ENCODE results near the gene PROM1. TPM values are rescaled to one million over a fixed set of nuclear protein-coding genes. Genes with fewer than 3 reads are reported as not detected.
A peak's percentile ranks its signal among the peaks of the same experiment; 100 is the strongest.

PROM1 gene
- total and polyA plus RNA-seq, 4 experiments from 2014 or later = not detected

GRCh38 chr4:16019649-16020048, 64.2 kb downstream of the PROM1 start:
- intact Hi-C loops (cut with micrococcal nuclease) = loop anchor here (10.0 kb wide), 1 partner anchor 1305 kb away; no protein-coding TSS in a partner anchor
- Mint-ChIP-seq H3K27ac (no peak overlapping the region), H3K36me3 (no peaks in the 10 kb centered on the region), H3K9me3 (no peaks in the 10 kb centered on the region), H3K4me1 (no peaks in the 10 kb centered on the region), H3K27me3 (peaks cover 8 to 9% of the 10 kb centered on the region in 2 donors), H3K4me3 (no peak overlapping the region)
- no peaks in the 10 kb centered on the region for H3K27me3 ChIP-seq (ENCODE audit: insufficient read depth, low read length)
- H3K4me1 ChIP-seq (ENCODE audit: insufficient read depth, low read length) = no peaks in the 10 kb centered on the region
- no peaks in the 10 kb centered on the region for H3K36me3 ChIP-seq (ENCODE audit: insufficient read depth, low read length)
- no peak for DNase-seq
- POLR2A ChIA-PET (ENCODE audit: partially characterized antibody) = no interaction called here
- no peaks in the 10 kb centered on the region for H3K9me3 ChIP-seq (ENCODE audit: control insufficient read depth in 1 of 2, low read length in 2 of 2)
- no peak overlapping the region for H3K4me3 ChIP-seq (ENCODE audit: low read length in 2 of 2)
- H3K27ac ChIP-seq (ENCODE audit: low read depth, low read length) = no peak overlapping the region
- CTCF ChIA-PET (ENCODE audit: partially characterized antibody) = interaction anchor here (0.6 to 1.0 kb wide), 3 partner anchors 10 to 1429 kb away, joined by 3 to 4 read pairs (median 3); no protein-coding TSS in a partner anchor

- CTCF ChIA-PET (ENCODE audit: partially characterized antibody) = no interaction called here
- Mint-ChIP-seq H3K36me3 (no peaks in the 10 kb centered on the region), H3K9me3 (no peaks in the 10 kb centered on the region), H3K27me3 (peaks cover 6 to 9% of the 10 kb centered on the region in 2 donors), H3K4me3 (no peak overlapping the region), H3K27ac (no peak overlapping the region), H3K4me1 (no peaks in the 10 kb centered on the region)
- Histone ChIP-seq H3K9me3 (ENCODE audit: control insufficient read depth in 1 of 2, low read length in 2 of 2) (no peaks in the 10 kb centered on the region), H3K27me3 (ENCODE audit: insufficient read depth, low read length) (no peaks in the 10 kb centered on the region), H3K4me3 (ENCODE audit: low read length in 2 of 2) (no peak overlapping the region), H3K36me3 (ENCODE audit: insufficient read depth, low read length) (no peaks in the 10 kb centered on the region), H3K27ac (ENCODE audit: low read depth, low read length) (no peak overlapping the region), H3K4me1 (ENCODE audit: insufficient read depth, low read length) (no peaks in the 10 kb centered on the region)
- intact Hi-C loops (cut with micrococcal nuclease) = no loop called here
- DNase-seq = no peak
- POLR2A ChIA-PET (ENCODE audit: partially characterized antibody) = no interaction called here
These were observed 65.0 kb downstream of the PROM1 start for GRCh38 chr4:16018841-16019240.

- Histone ChIP-seq H3K36me3 (ENCODE audit: insufficient read depth, low read length) (no peaks in the 10 kb centered on the region), H3K27me3 (ENCODE audit: insufficient read depth, low read length) (no peaks in the 10 kb centered on the region), H3K4me1 (ENCODE audit: insufficient read depth, low read length) (no peaks in the 10 kb centered on the region), H3K4me3 (ENCODE audit: low read length in 2 of 2) (no peak overlapping the region), H3K27ac (ENCODE audit: low read depth, low read length) (no peak overlapping the region), H3K9me3 (ENCODE audit: control insufficient read depth in 1 of 2, low read length in 2 of 2) (no peaks in the 10 kb centered on the region)
- DNase-seq = no peak
- Mint-ChIP-seq H3K9me3 (no peaks in the 10 kb centered on the region), H3K4me1 (no peaks in the 10 kb centered on the region), H3K27me3 (peaks cover 6 to 8% of the 10 kb centered on the region in 2 donors), H3K4me3 (no peak overlapping the region), H3K27ac (no peak overlapping the region), H3K36me3 (no peaks in the 10 kb centered on the region)
- POLR2A ChIA-PET (ENCODE audit: partially characterized antibody) = no interaction called here
- CTCF ChIA-PET (ENCODE audit: partially characterized antibody) = no interaction called here
- intact Hi-C loops (cut with micrococcal nuclease) = no loop called here
These were observed 65.7 kb downstream of the PROM1 start for GRCh38 chr4:16018061-16018676.

GRCh38 chr4:16016536-16016935, 67.3 kb downstream of the PROM1 start:
- H3K27ac ChIP-seq (ENCODE audit: low read depth, low read length) = no peak overlapping the region
- no peak overlapping the region for H3K4me3 Mint-ChIP-seq
- H3K4me1 Mint-ChIP-seq = no peaks in the 10 kb centered on the region
- no peak overlapping the region for H3K4me3 ChIP-seq (ENCODE audit: low read length in 2 of 2)
- no peaks in the 10 kb centered on the region for H3K36me3 Mint-ChIP-seq
- H3K27me3 ChIP-seq (ENCODE audit: insufficient read depth, low read length) = no peaks in the 10 kb centered on the region
- intact Hi-C loops (cut with micrococcal nuclease) = no loop called here
- H3K27me3 Mint-ChIP-seq = peaks cover 6 to 11% of the 10 kb centered on the region in 2 donors
- CTCF ChIA-PET (ENCODE audit: partially characterized antibody) = interaction anchor here (1.1 kb wide), 1 partner anchor 211 kb away, joined by 3 read pairs; no protein-coding TSS in a partner anchor
- POLR2A ChIA-PET (ENCODE audit: partially characterized antibody) = no interaction called here
- H3K27ac Mint-ChIP-seq = no peak overlapping the region
- no peaks in the 10 kb centered on the region for H3K9me3 ChIP-seq (ENCODE audit: control insufficient read depth in 1 of 2, low read length in 2 of 2)
- H3K4me1 ChIP-seq (ENCODE audit: insufficient read depth, low read length) = no peaks in the 10 kb centered on the region
- no peak for DNase-seq
- no peaks in the 10 kb centered on the region for H3K9me3 Mint-ChIP-seq
- no peaks in the 10 kb centered on the region for H3K36me3 ChIP-seq (ENCODE audit: insufficient read depth, low read length)

GRCh38 chr4:16011173-16011572, 72.7 kb downstream of the PROM1 start:
- peak overlapping the region in 1 of 7 donors; percentile 44 for H3K27ac Mint-ChIP-seq
- H3K27me3 ChIP-seq (ENCODE audit: insufficient read depth, low read length) = no peaks in the 10 kb centered on the region
- H3K27me3 Mint-ChIP-seq = peaks cover 16 to 30% of the 10 kb centered on the region in 2 donors
- DNase-seq = no peak
- H3K4me3 Mint-ChIP-seq = no peak overlapping the region
- intact Hi-C loops (cut with micrococcal nuclease) = no loop called here
- POLR2A ChIA-PET (ENCODE audit: partially characterized antibody) = no interaction called here
- CTCF ChIA-PET (ENCODE audit: partially characterized antibody) = no interaction called here
- no peaks in the 10 kb centered on the region for H3K4me1 Mint-ChIP-seq
- no peak overlapping the region for H3K4me3 ChIP-seq (ENCODE audit: low read length in 2 of 2)
- no peaks in the 10 kb centered on the region for H3K4me1 ChIP-seq (ENCODE audit: insufficient read depth, low read length)
- no peaks in the 10 kb centered on the region for H3K36me3 ChIP-seq (ENCODE audit: insufficient read depth, low read length)
- no peaks in the 10 kb centered on the region for H3K9me3 ChIP-seq (ENCODE audit: control insufficient read depth in 1 of 2, low read length in 2 of 2)
- H3K9me3 Mint-ChIP-seq = no peaks in the 10 kb centered on the region
- H3K27ac ChIP-seq (ENCODE audit: low read depth, low read length) = no peak overlapping the region
- H3K36me3 Mint-ChIP-seq = no peaks in the 10 kb centered on the region

- Histone ChIP-seq H3K27ac (ENCODE audit: low read depth, low read length) (no peak overlapping the region), H3K27me3 (ENCODE audit: insufficient read depth, low read length) (no peaks in the 10 kb centered on the region), H3K9me3 (ENCODE audit: control insufficient read depth in 1 of 2, low read length in 2 of 2) (no peaks in the 10 kb centered on the region), H3K36me3 (ENCODE audit: insufficient read depth, low read length) (no peaks in the 10 kb centered on the region), H3K4me3 (ENCODE audit: low read length in 2 of 2) (no peak overlapping the region), H3K4me1 (ENCODE audit: insufficient read depth, low read length) (no peaks in the 10 kb centered on the region)
- no peak overlapping the region for H3K27ac Mint-ChIP-seq
- ChIA-PET CTCF (ENCODE audit: partially characterized antibody) (interaction anchor here (0.7 to 1.3 kb wide), 2 partner anchors 11 to 256 kb away, joined by 3 read pairs; no protein-coding TSS in a partner anchor), POLR2A (ENCODE audit: partially characterized antibody) (no interaction called here)
- H3K4me1 Mint-ChIP-seq = peaks cover 0 to 1% (median 0%) of the 10 kb centered on the region in 4 donors
- H3K9me3 Mint-ChIP-seq = no peaks in the 10 kb centered on the region
- H3K27me3 Mint-ChIP-seq = peaks cover 15 to 34% of the 10 kb centered on the region in 2 donors
- intact Hi-C loops (cut with micrococcal nuclease) = no loop called here
- no peaks in the 10 kb centered on the region for H3K36me3 Mint-ChIP-seq
- no peak for DNase-seq
- H3K4me3 Mint-ChIP-seq = no peak overlapping the region
These were observed 74.7 kb downstream of the PROM1 start for GRCh38 chr4:16009153-16009552.

GRCh38 chr4:16007471-16008095, 76.2 kb downstream of the PROM1 start:
- CTCF ChIA-PET (ENCODE audit: partially characterized antibody) = interaction anchor here (2.3 kb wide), 1 partner anchor 202 kb away, joined by 7 read pairs; no protein-coding TSS in a partner anchor
- POLR2A ChIA-PET (ENCODE audit: partially characterized antibody) = no interaction called here
- intact Hi-C loops (cut with micrococcal nuclease) = no loop called here
- no peaks in the 10 kb centered on the region for H3K27me3 ChIP-seq (ENCODE audit: insufficient read depth, low read length)
- no peaks in the 10 kb centered on the region for H3K9me3 ChIP-seq (ENCODE audit: control insufficient read depth in 1 of 2, low read length in 2 of 2)
- Mint-ChIP-seq H3K4me3 (no peak overlapping the region), H3K9me3 (no peaks in the 10 kb centered on the region), H3K27me3 (peaks cover 15 to 30% of the 10 kb centered on the region in 2 donors), H3K4me1 (peaks cover 0 to 1% (median 0%) of the 10 kb centered on the region in 4 donors), H3K36me3 (no peaks in the 10 kb centered on the region), H3K27ac (no peak overlapping the region)
- no peaks in the 10 kb centered on the region for H3K4me1 ChIP-seq (ENCODE audit: insufficient read depth, low read length)
- H3K4me3 ChIP-seq (ENCODE audit: low read length in 2 of 2) = no peak overlapping the region
- no peaks in the 10 kb centered on the region for H3K36me3 ChIP-seq (ENCODE audit: insufficient read depth, low read length)
- DNase-seq = no peak
- no peak overlapping the region for H3K27ac ChIP-seq (ENCODE audit: low read depth, low read length)

Measured in CD4-positive, alpha-beta memory T cell (primary cell).